Fibroblast of skin of scalp (primary cell): ENCODE data around the gene PLK1.
"Not testable (repeated sequence)": the region's sequence is repeated elsewhere in the genome, so short reads cannot be mapped to it uniquely, and the experiment has no call there.

Experiments used
- DNase-seq: peaks from one replicate; pipeline ENCODE4 v3.0.0-alpha.2; 2013

Gene PLK1

DNA sequence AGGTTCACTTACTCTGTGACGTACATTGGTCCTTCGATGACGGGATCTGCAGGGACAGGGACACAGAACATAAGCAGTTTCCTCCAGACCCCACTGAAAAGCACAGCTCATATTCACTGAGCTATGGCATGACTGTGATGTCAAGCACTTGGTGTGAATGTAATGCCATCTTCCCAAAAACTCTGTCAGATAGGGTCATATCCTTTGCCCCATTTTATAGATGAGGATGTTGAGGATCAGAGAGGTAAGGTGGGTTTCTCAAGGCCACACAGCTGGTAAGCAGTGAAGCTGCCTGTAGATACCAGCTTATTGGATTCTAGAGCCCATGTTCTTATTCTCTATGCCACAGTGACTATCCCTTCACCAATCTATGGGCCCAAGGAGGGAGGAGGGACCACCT is 31.8 kb downstream of the PLK1 start:
- no peak for DNase-seq

DNA sequence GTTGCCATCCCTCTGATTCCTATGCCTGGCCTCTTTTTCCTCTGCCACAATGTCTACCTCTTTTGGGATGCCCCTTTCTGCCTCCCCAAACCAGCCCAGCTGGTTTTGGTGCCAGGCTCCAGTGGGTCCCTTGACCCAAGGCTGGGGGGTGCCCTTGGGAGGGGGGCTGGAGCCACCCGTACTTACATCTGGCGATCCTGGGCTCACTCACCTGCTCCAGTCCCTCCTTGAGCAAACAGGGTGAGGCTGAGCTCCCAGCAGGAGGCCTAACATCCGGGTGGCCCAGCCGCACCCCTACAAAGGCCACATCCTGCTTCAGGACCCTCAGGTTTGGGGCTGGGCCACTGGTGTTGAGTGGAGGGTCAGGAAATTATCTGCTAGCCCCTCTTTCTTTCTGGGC is 33.1 kb downstream of the PLK1 start:
- DNase-seq = no peak

DNA sequence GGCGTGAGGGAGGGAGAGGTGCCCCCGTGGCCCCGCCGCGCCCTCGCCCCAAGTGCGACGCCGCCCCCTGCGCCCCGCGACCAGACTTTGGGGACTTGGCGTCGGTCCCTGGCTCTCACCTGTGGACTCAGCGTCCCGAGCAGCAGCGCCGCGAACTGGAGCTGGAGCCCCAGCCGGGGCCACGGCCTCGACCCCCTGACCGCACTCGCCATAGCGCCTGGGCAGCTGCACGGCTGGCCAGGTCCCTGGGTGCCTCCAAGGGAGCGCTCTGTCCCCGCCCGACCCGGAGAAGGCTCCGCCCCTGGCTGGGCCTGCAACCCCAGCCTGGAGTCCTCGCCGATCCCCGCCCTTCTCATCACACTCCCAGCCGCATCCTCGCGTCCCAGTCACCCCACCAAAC is 34.3 kb downstream of the PLK1 start, which contains the start of gene ERN2:
TSS of gene ERN2 (minus strand) at position 247 of the 400 bp plus-strand sequence. CDS start at position 212, 35 bp downstream.
- DNase-seq = no peak

DNA sequence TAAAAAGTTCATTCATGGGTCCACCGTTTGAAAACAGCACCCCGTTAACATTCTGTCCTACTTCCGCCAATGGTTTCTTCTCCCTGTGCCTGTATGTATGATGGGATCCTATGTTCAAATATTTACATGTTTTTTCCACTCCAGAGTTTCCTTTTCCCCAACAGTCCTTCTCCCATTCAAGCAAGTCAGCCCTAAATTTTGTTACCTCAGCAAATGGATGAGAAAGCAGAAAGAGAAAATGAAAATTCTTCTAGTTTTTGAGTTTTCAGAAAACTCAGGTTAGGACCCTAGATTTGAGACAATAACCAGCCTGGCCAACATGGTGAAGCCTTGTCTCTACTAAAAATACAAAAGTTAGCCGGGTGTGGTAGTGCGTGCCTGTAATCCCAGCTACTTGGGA is 37.8 kb downstream of the PLK1 start:
- no peak for DNase-seq

DNA sequence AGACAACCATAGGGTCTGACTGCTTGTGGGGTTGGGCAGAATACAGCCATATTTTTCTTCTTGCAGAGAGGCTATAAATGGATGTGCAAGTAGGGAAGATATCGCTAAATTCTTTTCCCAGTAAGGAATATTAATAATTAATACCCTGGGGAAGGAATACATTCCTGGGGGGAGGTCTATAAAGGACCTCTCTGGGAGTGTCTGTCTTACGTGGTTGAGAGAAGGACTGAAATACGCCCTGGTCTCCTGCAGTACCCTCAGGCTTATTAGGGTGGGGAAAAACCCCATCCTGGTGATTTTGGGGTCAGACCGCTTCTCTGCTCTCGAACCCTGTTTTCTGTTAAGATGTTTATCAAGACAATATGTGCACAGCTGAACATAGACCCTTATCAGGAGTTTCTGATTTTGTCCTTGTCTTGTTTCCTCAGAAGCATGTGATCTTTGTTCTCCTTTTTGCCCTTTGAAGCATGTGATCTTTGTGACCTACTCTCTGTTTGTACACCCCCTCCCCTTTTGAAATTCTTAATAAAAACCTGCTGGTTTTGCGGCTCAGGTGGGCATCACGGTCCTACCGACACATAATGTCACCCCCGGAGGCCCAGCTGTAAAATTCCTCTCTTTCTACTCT is 44.0 kb downstream of the PLK1 start:
- DNase-seq = not testable (repeated sequence)

GRCh38 chr16:23724096-23724784 is 45.6 kb downstream of the PLK1 start:
- no peak for DNase-seq

DNA sequence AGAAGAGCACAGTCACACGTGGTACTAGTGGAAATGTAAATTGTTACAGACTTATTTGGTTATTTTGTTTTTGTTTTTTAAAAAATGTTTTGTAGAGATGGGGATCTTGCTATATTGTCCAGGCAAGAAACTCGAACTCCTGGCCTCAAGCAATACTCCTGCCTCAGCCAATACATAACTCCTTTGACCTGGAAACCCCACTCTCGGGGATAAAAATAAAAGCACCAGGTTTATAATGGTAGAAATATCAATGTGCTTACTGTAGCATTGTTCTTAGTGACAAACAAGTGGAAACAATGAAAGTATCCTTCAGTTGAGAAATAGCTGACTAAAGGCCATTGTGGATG is 46.1 kb downstream of the PLK1 start:
- DNase-seq = no peak

DNA sequence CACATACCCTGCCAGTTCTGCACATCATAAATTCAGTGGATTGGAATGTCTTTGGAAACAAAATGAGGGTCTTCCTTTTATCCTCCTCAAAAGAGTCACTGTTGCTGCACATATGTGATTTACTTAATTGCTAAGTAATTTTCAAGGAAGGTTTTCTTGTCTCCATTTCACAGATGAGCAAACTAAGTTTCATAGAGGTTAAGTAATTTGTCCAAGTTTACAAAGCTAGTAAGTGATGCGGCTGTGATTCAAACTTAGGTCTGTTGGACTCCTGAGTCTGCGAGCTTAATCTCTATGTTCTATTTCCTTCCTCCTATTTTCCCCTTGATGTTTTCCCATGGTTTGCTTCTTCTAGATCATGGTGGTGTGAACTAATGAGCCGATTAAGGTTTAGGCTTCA is 48.0 kb downstream of the PLK1 start:
- DNase-seq = no peak

GRCh38 chr16:23728112-23728477 is 49.4 kb downstream of the PLK1 start:
- no peak for DNase-seq

- DNase-seq = peak; percentile 22
Observed at GRCh38 chr16:23729503-23730424, 51.1 kb downstream of the PLK1 start.

DNA sequence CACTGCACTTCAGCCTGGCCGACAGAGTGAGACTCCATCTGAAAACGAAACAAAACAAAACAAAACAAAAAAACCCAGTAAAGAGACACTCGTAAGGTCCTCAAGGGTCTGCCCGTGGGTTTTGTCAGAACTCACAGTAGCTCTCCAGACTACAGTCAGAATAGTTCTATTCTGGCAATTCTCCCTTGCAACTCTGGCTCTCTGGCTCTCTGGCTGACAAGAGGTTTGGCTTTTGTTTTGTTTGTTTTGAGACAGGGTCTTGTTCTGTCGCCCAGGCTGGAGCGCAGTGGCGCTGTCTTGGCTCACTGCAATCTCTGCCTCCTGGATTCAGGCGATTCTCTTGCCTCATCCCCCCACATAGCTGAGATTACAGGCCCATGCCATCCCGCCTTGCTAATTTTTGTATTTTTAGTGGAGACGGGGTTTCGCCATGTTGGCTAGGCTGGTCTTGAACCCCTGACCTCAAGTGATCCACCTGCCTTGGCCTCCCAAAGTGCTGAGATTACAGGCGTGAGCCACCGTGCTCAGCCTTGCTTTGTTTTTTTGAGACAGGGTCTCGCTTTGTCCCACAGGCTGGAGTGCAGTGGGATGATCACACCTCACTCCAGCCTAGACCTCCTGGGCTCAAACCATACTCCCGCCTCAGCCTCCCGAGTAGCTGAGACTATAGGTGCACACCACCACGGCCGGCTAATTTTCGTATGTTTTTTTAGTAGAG is 55.6 kb downstream of the PLK1 start:
- DNase-seq = no peak

- not testable (repeated sequence) for DNase-seq
Observed at GRCh38 chr16:23737423-23738028, 58.8 kb downstream of the PLK1 start.

DNA sequence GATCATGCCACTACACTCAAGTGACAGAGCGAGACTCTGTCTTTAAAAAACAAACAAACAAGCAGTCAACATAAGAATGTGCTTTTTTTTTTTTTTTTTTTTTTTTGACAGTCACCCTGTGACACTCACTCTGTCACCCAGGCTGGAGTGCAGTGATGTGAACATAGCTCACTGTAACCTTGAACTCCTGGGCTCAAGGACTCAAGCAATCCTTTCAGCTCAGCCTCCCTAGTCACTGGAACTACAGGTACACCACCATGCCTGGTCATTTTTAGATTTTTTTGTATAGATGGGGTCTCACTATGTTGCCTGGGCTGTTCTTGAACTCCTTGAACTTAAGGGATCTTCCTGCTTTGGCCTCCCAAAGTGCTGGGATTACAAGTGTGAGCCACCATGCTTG is 60.8 kb downstream of the PLK1 start:
- DNase-seq = no peak
